Ascending aorta (tissue), 2 donors: ENCODE results near the gene RUNX1. TPM values are rescaled to one million over a fixed set of nuclear protein-coding genes. Genes with fewer than 3 reads are reported as not detected.

Experiments
- DNase-seq, 2 donors: peaks; one replicate each; pipeline ENCODE4 v3.0.0-alpha.2; 2019; ENCODE audit warnings: low spot score in 2 of 2
- H3K27ac ChIP-seq, 2 donors: fragments of 200-600 bp; sonication (generic); one replicate each; pipeline ENCODE4 v1.5.1; 2016 to 2017; ENCODE audit warnings: mild to moderate bottlenecking in 1 of 2
- H3K27me3 ChIP-seq: fragments of 200-600 bp; sonication (generic); one replicate; pipeline ENCODE4 v1.5.1; 2017
- H3K36me3 ChIP-seq, 2 donors: fragments of 200-600 bp; sonication (generic); one replicate each; pipeline ENCODE4 v1.5.1; 2016
- H3K4me1 ChIP-seq, 2 donors: fragments of 200-600 bp; sonication (generic); one replicate each; pipeline ENCODE4 v1.5.1; 2016 to 2017; ENCODE audit warnings: mild to moderate bottlenecking in 1 of 2
- H3K4me3 ChIP-seq, 2 donors: fragments of 200-600 bp; sonication (generic); one replicate each; pipeline ENCODE4 v1.5.1; 2016 to 2017; ENCODE audit warnings: mild to moderate bottlenecking in 1 of 2
- H3K9me3 ChIP-seq, 2 donors: fragments of 200-600 bp; sonication (generic); one replicate each; pipeline ENCODE4 v1.5.1; 2016
- intact Hi-C: fragments of 100-400 bp; cut with DNase I; formaldehyde crosslinking; loops from one replicate; pipeline ENCODE4 v1.15.1; 2023
- total RNA-seq: library from RNA; depleted of rRNA; stranded (reverse); fragments of >200 nt; gene quantifications from one replicate; pipeline ENCODE4 v1.1.0, GENCODE V29; 2016
- TF ChIP-seq, protein P1 (sequence below), 3 experiments: fragments of 200-600 bp in 2 of 3; fragments of 450-650 bp in 1 of 3; sonication (generic) in 2 of 3; IDR thresholded peaks; one replicate each; pipeline ENCODE4 v1.5.1; 2016 to 2019; ENCODE audit warnings: antibody characterized with exemption in 3 of 3, mild to moderate bottlenecking in 1 of 3, moderate library complexity in 1 of 3

RUNX1 gene
- total RNA-seq, result 16.3 TPM

DNA sequence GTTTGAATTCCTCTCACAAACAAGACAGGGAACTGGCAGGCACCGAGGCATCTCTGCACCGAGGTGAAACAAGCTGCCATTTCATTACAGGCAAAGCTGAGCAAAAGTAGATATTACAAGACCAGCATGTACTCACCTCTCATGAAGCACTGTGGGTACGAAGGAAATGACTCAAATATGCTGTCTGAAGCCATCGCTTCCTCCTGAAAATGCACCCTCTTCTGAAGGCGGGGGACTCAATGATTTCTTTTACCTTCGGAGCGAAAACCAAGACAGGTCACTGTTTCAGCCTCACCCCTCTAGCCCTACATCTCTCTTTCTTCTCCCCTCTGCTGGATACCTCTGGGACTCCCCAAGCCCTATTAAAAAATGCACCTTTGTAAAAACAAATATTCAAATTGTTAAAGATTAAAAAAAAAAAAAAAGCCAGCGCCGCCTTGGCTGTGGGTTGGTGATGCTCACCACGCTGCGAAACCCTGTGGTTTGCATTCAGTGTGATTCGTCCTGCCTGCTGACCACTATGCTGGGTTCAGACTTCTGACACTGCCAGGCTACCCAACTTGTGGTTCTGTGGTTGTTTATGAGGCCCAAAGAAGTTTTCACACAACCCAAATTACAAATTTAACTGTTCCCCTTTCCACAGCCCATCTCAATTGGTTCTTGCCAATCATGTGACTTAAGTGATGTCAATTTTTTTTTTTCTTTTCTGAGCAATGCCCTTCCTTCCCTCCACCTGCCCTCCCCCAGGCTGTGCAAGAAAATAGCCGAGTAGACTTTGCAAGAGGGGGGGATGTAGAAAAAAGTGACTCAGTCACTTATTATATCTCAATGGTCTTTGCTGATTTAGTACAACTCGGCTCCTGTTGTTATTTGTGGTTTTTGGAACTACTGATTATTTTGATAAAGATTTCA, at the start of gene RUNX1:
RUNX1 (minus strand) TSS at position 597 of the 912 bp plus-strand sequence.
- TF ChIP-seq, protein P1, sequence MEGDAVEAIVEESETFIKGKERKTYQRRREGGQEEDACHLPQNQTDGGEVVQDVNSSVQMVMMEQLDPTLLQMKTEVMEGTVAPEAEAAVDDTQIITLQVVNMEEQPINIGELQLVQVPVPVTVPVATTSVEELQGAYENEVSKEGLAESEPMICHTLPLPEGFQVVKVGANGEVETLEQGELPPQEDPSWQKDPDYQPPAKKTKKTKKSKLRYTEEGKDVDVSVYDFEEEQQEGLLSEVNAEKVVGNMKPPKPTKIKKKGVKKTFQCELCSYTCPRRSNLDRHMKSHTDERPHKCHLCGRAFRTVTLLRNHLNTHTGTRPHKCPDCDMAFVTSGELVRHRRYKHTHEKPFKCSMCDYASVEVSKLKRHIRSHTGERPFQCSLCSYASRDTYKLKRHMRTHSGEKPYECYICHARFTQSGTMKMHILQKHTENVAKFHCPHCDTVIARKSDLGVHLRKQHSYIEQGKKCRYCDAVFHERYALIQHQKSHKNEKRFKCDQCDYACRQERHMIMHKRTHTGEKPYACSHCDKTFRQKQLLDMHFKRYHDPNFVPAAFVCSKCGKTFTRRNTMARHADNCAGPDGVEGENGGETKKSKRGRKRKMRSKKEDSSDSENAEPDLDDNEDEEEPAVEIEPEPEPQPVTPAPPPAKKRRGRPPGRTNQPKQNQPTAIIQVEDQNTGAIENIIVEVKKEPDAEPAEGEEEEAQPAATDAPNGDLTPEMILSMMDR (IDR thresholded peaks at IDR 0.05), result no peak
- intact Hi-C loops, result loop anchor here (5.0 to 10.0 kb wide), 2 partner anchors 157 to 806 kb away; no protein-coding TSS in a partner anchor
- H3K4me1 ChIP-seq, result peaks cover 15 to 46% of the 10 kb centered on the region in 2 donors
- peak; percentile 36 to 82 for DNase-seq
- no peaks in the 10 kb centered on the region for H3K27me3 ChIP-seq
- H3K27ac ChIP-seq, result peak within 1 kb of the TSS; percentile 81 to 84
- H3K9me3 ChIP-seq, result no peaks in the 10 kb centered on the region
- H3K4me3 ChIP-seq, result peak within 1 kb of the TSS in 1 of 2 donors; percentile 54
- no peaks in the 10 kb centered on the region for H3K36me3 ChIP-seq

DNA sequence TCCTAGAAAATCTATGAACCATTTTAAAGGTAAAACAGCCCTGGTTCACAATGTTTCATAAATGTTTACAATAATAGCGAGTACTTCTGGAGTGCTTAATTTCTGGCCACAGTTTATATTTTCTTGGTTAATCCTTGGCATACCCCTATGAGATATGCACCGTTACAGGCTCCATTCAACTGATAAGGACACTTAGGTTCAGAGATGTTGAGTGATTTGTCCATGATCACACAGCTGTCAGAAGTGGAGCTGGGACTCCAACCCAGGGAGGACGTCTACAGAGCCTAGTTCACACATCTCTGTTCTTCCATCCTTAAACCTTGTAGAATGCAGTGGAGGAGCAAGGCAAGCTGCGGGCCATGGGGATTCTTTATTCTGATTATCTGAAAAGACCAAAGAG, 48.4 kb upstream of the RUNX1 start:
- intact Hi-C loops, result no loop called here
- no peaks in the 10 kb centered on the region for H3K4me1 ChIP-seq
- no peaks in the 10 kb centered on the region for H3K36me3 ChIP-seq
- no peaks in the 10 kb centered on the region for H3K27me3 ChIP-seq
- TF ChIP-seq, protein P1 (IDR thresholded peaks at IDR 0.05), result no peak
- DNase-seq, result no peak
- H3K27ac ChIP-seq, result no peak overlapping the region
- H3K4me3 ChIP-seq, result no peak overlapping the region
- H3K9me3 ChIP-seq, result no peaks in the 10 kb centered on the region

DNA sequence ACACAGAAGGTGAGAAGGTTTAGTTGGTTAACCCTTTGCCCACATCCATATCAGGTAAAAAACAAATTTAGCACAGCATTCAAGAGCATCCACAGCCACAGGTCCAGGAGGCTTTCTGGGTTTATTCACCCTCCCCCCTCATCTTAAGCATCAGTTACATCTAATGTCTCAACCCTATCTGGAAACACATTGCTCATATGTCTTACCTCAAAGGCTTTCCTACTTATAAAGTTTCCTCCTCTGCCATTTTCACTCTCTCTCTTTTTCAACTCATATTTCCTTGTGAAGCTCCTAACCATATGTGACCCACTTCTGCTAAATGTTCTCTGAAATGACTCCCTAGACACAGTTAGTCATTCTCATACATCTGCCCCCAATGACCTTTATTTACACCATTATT, 47.9 kb upstream of the RUNX1 start:
- Histone ChIP-seq H3K27ac (no peak overlapping the region), H3K36me3 (no peaks in the 10 kb centered on the region), H3K4me3 (no peak overlapping the region), H3K27me3 (no peaks in the 10 kb centered on the region), H3K9me3 (no peaks in the 10 kb centered on the region), H3K4me1 (no peaks in the 10 kb centered on the region)
- DNase-seq, result no peak
- intact Hi-C loops, result no loop called here
- TF ChIP-seq, protein P1 (IDR thresholded peaks at IDR 0.05), result no peak

DNA sequence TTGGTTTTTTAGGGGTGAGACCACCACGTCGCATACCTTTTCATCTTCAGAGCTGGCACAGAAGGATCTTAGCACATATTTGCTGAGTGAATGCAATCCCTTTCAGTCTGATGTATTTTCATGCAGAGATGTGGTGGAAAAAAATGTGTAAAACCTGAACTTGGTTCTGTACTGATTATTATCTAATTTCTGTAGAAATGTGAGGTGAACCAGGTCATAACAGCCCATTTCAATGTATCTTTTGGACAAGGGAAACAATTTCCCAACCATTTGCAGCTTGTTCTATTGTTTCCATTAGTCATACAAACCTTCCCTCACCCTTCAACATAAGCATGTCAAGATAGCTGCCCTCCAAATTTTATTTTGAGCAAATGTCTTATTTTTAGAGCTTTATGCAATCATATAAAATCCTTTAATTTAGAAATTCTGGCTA, 46.8 kb upstream of the RUNX1 start:
- DNase-seq, result no peak
- TF ChIP-seq, protein P1 (IDR thresholded peaks at IDR 0.05), result no peak
- Histone ChIP-seq H3K9me3 (no peaks in the 10 kb centered on the region), H3K27ac (peak overlapping the region in 1 of 2 donors; percentile 12), H3K27me3 (no peaks in the 10 kb centered on the region), H3K4me1 (no peaks in the 10 kb centered on the region), H3K36me3 (no peaks in the 10 kb centered on the region), H3K4me3 (no peak overlapping the region)
- intact Hi-C loops, result no loop called here

DNA sequence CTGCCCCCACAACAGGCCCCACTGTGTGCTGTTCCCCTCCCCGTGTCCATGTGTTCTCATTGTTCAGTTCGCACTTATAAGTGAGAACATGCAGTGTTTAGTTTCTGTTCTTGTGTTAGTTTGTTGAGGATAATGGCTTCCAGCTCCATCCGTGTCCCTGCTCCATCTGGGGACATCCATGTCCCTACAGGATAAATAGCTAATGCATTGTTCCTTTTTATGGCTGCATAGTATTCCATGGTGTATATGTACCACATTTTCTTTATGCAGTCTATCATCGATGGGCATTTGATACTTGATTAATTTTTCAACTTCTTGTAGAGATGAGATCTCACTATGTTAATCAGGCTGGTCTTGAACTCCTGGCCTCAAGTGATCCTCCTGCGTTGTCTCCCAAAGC, 44.4 kb upstream of the RUNX1 start:
- H3K4me1 ChIP-seq, result no peaks in the 10 kb centered on the region
- no peak overlapping the region for H3K4me3 ChIP-seq
- intact Hi-C loops, result no loop called here
- no peaks in the 10 kb centered on the region for H3K9me3 ChIP-seq
- H3K27ac ChIP-seq, result no peak overlapping the region
- DNase-seq, result no peak
- no peaks in the 10 kb centered on the region for H3K36me3 ChIP-seq
- TF ChIP-seq, protein P1 (IDR thresholded peaks at IDR 0.05), result no peak
- no peaks in the 10 kb centered on the region for H3K27me3 ChIP-seq
